Measurements from ENCODE around the gene CTSZ. TPM values are rescaled to one million over a fixed set of nuclear protein-coding genes. Genes with fewer than 3 reads are reported as not detected.

Gene CTSZ
- 100 to 1,000 TPM in 3 of 4 donors, 10 to 100 TPM in 1; 61.9 to 246 (median 226) TPM for total RNA-seq

GRCh38 chr20:59006864-59007664, at the start of gene CTSZ:
TSS of gene CTSZ (minus strand) at chr20:59007254. CDS start at chr20:59007128, 126 bp downstream.
- whole genome bisulfite sequencing, 2 donors (ENCODE audit: low coverage in 1 of 2): 9% methylated on average over 25 of the region's 82 CpGs; no CpG with 5 or more reads in 1 of the 2 donors
- H3K27me3 ChIP-seq: no peaks in the 10 kb centered on the region
- in situ Hi-C loops (cut with MboI; ENCODE audit: low pct_ligation_motif_present in 1 of 4, low pct_unique_long_range_greater_than_20kb in 1 of 4, low sequenced_read_pairs in 3 of 4): no loop called here
- peak within 1 kb of the TSS; percentile 63 to 89 (median 80) for H3K4me3 ChIP-seq
- peak within 1 kb of the TSS; percentile 88 to 95 (median 91) for H3K27ac ChIP-seq
- DNase-seq: peak; percentile 88
- H3K9me3 ChIP-seq: no peaks in the 10 kb centered on the region
- intact Hi-C loops (cut with DNase I; ENCODE audit: low total_unique reads): no loop called here
- H3K36me3 ChIP-seq: no peaks in the 10 kb centered on the region
- peaks cover 28 to 50% (median 33%) of the 10 kb centered on the region in 4 donors for H3K4me1 ChIP-seq
- TF ChIP-seq POLR2AphosphoS5 (IDR thresholded peaks at IDR 0.05): peak in 2 of 3 donors; percentile 55 to 60
- peak; percentile 29 for TF ChIP-seq POLR2A (IDR thresholded peaks at IDR 0.05)
- no peak for TF ChIP-seq CTCF (IDR thresholded peaks at IDR 0.05)
- TF ChIP-seq EP300 (IDR thresholded peaks at IDR 0.05; ENCODE audit: low read depth): no peak

- TF ChIP-seq CTCF (IDR thresholded peaks at IDR 0.05): peak in 3 of 5 experiments; percentile 10 to 17 (median 16)
- TF ChIP-seq EP300 (IDR thresholded peaks at IDR 0.05; ENCODE audit: low read depth): no peak
Observed at GRCh38 chr20:59055302-59055701, 48.2 kb upstream of the CTSZ start.

GRCh38 chr20:59051666-59052185, 44.7 kb upstream of the CTSZ start:
- no peak for TF ChIP-seq EP300 (IDR thresholded peaks at IDR 0.05; ENCODE audit: low read depth)
- TF ChIP-seq POLR2A (IDR thresholded peaks at IDR 0.05): no peak
- no peak for TF ChIP-seq POLR2AphosphoS5 (IDR thresholded peaks at IDR 0.05)
- TF ChIP-seq CTCF (IDR thresholded peaks at IDR 0.05): no peak
- intact Hi-C loops (cut with DNase I; ENCODE audit: low total_unique reads) (no loop called here), in situ Hi-C loops (cut with MboI; ENCODE audit: low pct_ligation_motif_present in 1 of 4, low pct_unique_long_range_greater_than_20kb in 1 of 4, low sequenced_read_pairs in 3 of 4) (no loop called here)
- Histone ChIP-seq H3K4me1 (peaks cover 0 to 25% (median 9%) of the 10 kb centered on the region in 4 donors), H3K36me3 (no peaks in the 10 kb centered on the region), H3K27me3 (peaks cover 7% of the 10 kb centered on the region), H3K4me3 (no peak overlapping the region), H3K9me3 (no peaks in the 10 kb centered on the region), H3K27ac (no peak overlapping the region)
- 75 to 78% methylated on average over 1 to 6 of the region's 6 CpGs for WGBS, 2 donors (ENCODE audit: low coverage in 1 of 2)
- DNase-seq: no peak

More at GRCh38 chr20:59055302-59055701, 48.2 kb upstream of the CTSZ start:
- H3K36me3 ChIP-seq: no peaks in the 10 kb centered on the region
- DNase-seq: no peak
- 36 to 57% methylated on average over 3 to 7 of the region's 7 CpGs for WGBS, 2 donors (ENCODE audit: low coverage in 1 of 2)
- H3K4me1 ChIP-seq: peaks cover 0 to 5% (median 0%) of the 10 kb centered on the region in 4 donors
- intact Hi-C loops (cut with DNase I; ENCODE audit: low total_unique reads): no loop called here
- H3K4me3 ChIP-seq: no peak overlapping the region
- in situ Hi-C loops (cut with MboI; ENCODE audit: low pct_ligation_motif_present in 1 of 4, low pct_unique_long_range_greater_than_20kb in 1 of 4, low sequenced_read_pairs in 3 of 4): no loop called here
- peaks cover 7% of the 10 kb centered on the region for H3K27me3 ChIP-seq
- H3K27ac ChIP-seq: no peak overlapping the region
- no peaks in the 10 kb centered on the region for H3K9me3 ChIP-seq

GRCh38 chr20:59050437-59050836, 43.4 kb upstream of the CTSZ start:
- TF ChIP-seq POLR2A (IDR thresholded peaks at IDR 0.05): no peak
- TF ChIP-seq CTCF (IDR thresholded peaks at IDR 0.05): no peak
- TF ChIP-seq POLR2AphosphoS5 (IDR thresholded peaks at IDR 0.05): no peak
- no peak for TF ChIP-seq EP300 (IDR thresholded peaks at IDR 0.05; ENCODE audit: low read depth)
- H3K27ac ChIP-seq: no peak overlapping the region
- no peaks in the 10 kb centered on the region for H3K36me3 ChIP-seq
- H3K27me3 ChIP-seq: no peaks in the 10 kb centered on the region
- no peaks in the 10 kb centered on the region for H3K9me3 ChIP-seq
- in situ Hi-C loops (cut with MboI; ENCODE audit: low pct_ligation_motif_present in 1 of 4, low pct_unique_long_range_greater_than_20kb in 1 of 4, low sequenced_read_pairs in 3 of 4) (no loop called here), intact Hi-C loops (cut with DNase I; ENCODE audit: low total_unique reads) (no loop called here)
- 64 to 82% methylated on average over 1 of the region's 1 CpG for WGBS, 2 donors (ENCODE audit: low coverage in 1 of 2)
- peaks cover 0 to 26% (median 9%) of the 10 kb centered on the region in 4 donors for H3K4me1 ChIP-seq
- no peak for DNase-seq
- H3K4me3 ChIP-seq: no peak overlapping the region

Measured in transverse colon (tissue), 4 donors.